OCI-LY3 (cell line): ENCODE results near the gene VSNL1.

Experiments
- CTCF ChIP-seq: fragments of 200-600, 300-600 bp; sonication (generic); IDR thresholded peaks from 2 replicates; pipeline ENCODE4 v1.5.1; 2014; ENCODE audit warnings: antibody characterized with exemption, low read length, low read depth
- EZH2phosphoT487 ChIP-seq: fragments of 200-600 bp; shearing (Covaris generic); IDR thresholded peaks from 2 replicates; pipeline ENCODE4 v1.6.1; 2018; ENCODE audit warnings: antibody characterized with exemption, mixed run types, low read depth

- TF ChIP-seq EZH2phosphoT487 (no peak), CTCF (no peak)
Measured at GRCh38 chr2:17605696-17606095, 65.2 kb downstream of the VSNL1 start.
